Endothelial cell of umbilical vein (primary cell): ENCODE data around the gene NUP153. TPM values are rescaled to one million over a fixed set of nuclear protein-coding genes. Genes with fewer than 3 reads are reported as not detected.

Experiments used
- BruUV-seq: library from RNA; stranded (reverse); fragments of 400-500 nt; replicated peaks from 2 replicates; lab custom pipeline; 2021; lab: Mats Ljungman, UMichigan
- CTCF ChIA-PET: fragments of 300-600, 350-600 bp; sonication (Branson Sonifier 250); formaldehyde crosslinking; loops from one replicate; lab custom pipeline; 2021; ENCODE audit warnings: antibody characterized with exemption, inconsistent platforms; lab: Charles Lee
- POLR2A ChIA-PET: fragments of 300-600, 350-600 bp; sonication (Branson Sonifier 250); formaldehyde crosslinking; loops from one replicate; lab custom pipeline; 2021; ENCODE audit warnings: antibody characterized with exemption, inconsistent platforms; lab: Charles Lee
- DNase-seq: peaks from one replicate; pipeline ENCODE4 v3.0.0-alpha.2; 2011; ENCODE audit warnings: low read depth, low spot score
- FAIRE-seq: peaks from 2 replicates; lab custom pipeline; 2011; peaks lifted over from hg19 to GRCh38; lab: Jason Lieb, UNC
- H2AFZ ChIP-seq: 2 replicates; pipeline ENCODE4 v1.6.0; 2012; ENCODE audit warnings: low read depth, low read length, control low read depth, inconsistent platforms
- H3K27ac ChIP-seq: 2 replicates; pipeline ENCODE4 v1.5.1; 2011; ENCODE audit warnings: low read depth, mild to moderate bottlenecking, control low read depth, low read length, moderate library complexity; ENCODE audit not compliant: insufficient read depth
- H3K27me3 ChIP-seq, 2 experiments: 2 replicates each; pipeline versions ENCODE4 v1.6.0 to v1.6.1; 2011; ENCODE audit warnings: low read length in 2 of 2, mixed read lengths in 1 of 2; ENCODE audit not compliant: control insufficient read depth in 2 of 2, insufficient read depth in 2 of 2
- H3K36me3 ChIP-seq, 2 experiments: 2 replicates in 1 of 2; 3 replicates in 1 of 2; pipeline ENCODE4 v1.5.1; 2011; ENCODE audit warnings: low read length in 2 of 2, mild to moderate bottlenecking in 1 of 2, moderate library complexity in 1 of 2; ENCODE audit not compliant: control insufficient read depth in 2 of 2, insufficient read depth in 2 of 2; ENCODE audit errors: extremely low read depth in 1 of 2
- H3K4me1 ChIP-seq: 3 replicates; pipeline ENCODE4 v1.5.1; 2011; ENCODE audit warnings: mild to moderate bottlenecking, low read length; ENCODE audit not compliant: control insufficient read depth, insufficient read depth; ENCODE audit errors: extremely low read depth
- H3K4me2 ChIP-seq: 2 replicates; pipeline ENCODE4 v1.6.1; 2011; ENCODE audit warnings: low read length, control low read depth, mixed read lengths; ENCODE audit not compliant: insufficient read depth
- H3K4me3 ChIP-seq, 3 experiments: fragments of 200-600 bp in 1 of 3; sonication (generic), shearing (Covaris generic) in 1 of 3; replicated peaks in 1 of 3; 2 replicates each; pipeline ENCODE4 v1.5.1; 2011 to 2016; ENCODE audit warnings: control low read depth in 3 of 3, low read length in 3 of 3, mild to moderate bottlenecking in 2 of 3, inconsistent platforms in 1 of 3, low read depth in 1 of 3, moderate library complexity in 1 of 3; ENCODE audit not compliant: insufficient read depth in 1 of 3
- H3K79me2 ChIP-seq: 2 replicates; pipeline ENCODE4 v1.6.0; 2012; ENCODE audit warnings: low read length, inconsistent platforms; ENCODE audit not compliant: control insufficient read depth, insufficient read depth
- H3K9ac ChIP-seq: replicated peaks from 2 replicates; pipeline ENCODE3; 2011; ENCODE audit warnings: low read length, control low read depth; ENCODE audit not compliant: insufficient read depth; ENCODE audit errors: extremely low read depth
- H3K9me1 ChIP-seq: replicated peaks from 3 replicates; pipeline ENCODE4 v1.6.0; 2011; ENCODE audit warnings: mild to moderate bottlenecking, low read length; ENCODE audit not compliant: control insufficient read depth, insufficient read depth; ENCODE audit errors: extremely low read depth
- H3K9me3 ChIP-seq: replicated peaks from 2 replicates; pipeline ENCODE4 v1.5.1; 2012; ENCODE audit warnings: low read length, inconsistent platforms; ENCODE audit not compliant: control insufficient read depth, insufficient read depth
- H4K20me1 ChIP-seq: replicated peaks from 2 replicates; pipeline ENCODE3; 2011; ENCODE audit warnings: mild to moderate bottlenecking, low read length; ENCODE audit not compliant: control insufficient read depth, insufficient read depth; ENCODE audit errors: extremely low read depth
- EZH2 ChIP-seq: IDR thresholded peaks from 2 replicates; pipeline ENCODE4 v1.6.1; 2012; ENCODE audit warnings: borderline replicate concordance, low read depth, mild to moderate bottlenecking, moderate library complexity, low read length, inconsistent platforms; ENCODE audit not compliant: severe bottlenecking
- FOS ChIP-seq: IDR thresholded peaks from 2 replicates; pipeline ENCODE4 v1.6.1; 2011; ENCODE audit warnings: mild to moderate bottlenecking, low read length, moderate library complexity, borderline replicate concordance; ENCODE audit not compliant: insufficient read depth
- GATA2 ChIP-seq: IDR thresholded peaks from 2 replicates; pipeline ENCODE4 v1.7.0; 2011; ENCODE audit warnings: low read depth, mild to moderate bottlenecking, moderate library complexity, mixed read lengths, low read length; ENCODE audit not compliant: insufficient read length, insufficient read depth
- JUN ChIP-seq: IDR thresholded peaks from 2 replicates; pipeline ENCODE4 v1.6.1; 2011; ENCODE audit warnings: borderline replicate concordance, low read depth; ENCODE audit not compliant: insufficient read length, insufficient read depth
- MAX ChIP-seq: IDR thresholded peaks from 2 replicates; pipeline ENCODE4 v1.6.1; 2011; ENCODE audit not compliant: insufficient read depth, insufficient read length
- MYC ChIP-seq: IDR thresholded peaks from one replicate; pipeline ENCODE4 v1.6.1; 2011; ENCODE audit warnings: mild to moderate bottlenecking, low read depth, low read length
- POLR2A ChIP-seq: IDR thresholded peaks from 2 replicates; pipeline ENCODE4 v1.6.1; 2012; ENCODE audit warnings: low read depth, mild to moderate bottlenecking, control low read depth, low read length
- POLR2AphosphoS5 ChIP-seq: IDR thresholded peaks from 2 replicates; pipeline ENCODE4 v1.6.1; 2012; ENCODE audit warnings: low read depth, mild to moderate bottlenecking, control low read depth, low read length, moderate library complexity; ENCODE audit not compliant: insufficient read depth
- dilution Hi-C: fragments of 300-500 bp; cut with MboI; formaldehyde crosslinking; loops from one replicate; pipeline ENCODE4 v1.15.0; 2019; ENCODE audit warnings: low sequenced_read_pairs; ENCODE audit not compliant: extremely low pct_ligation_motif_present
- intact Hi-C: fragments of 100-400 bp; cut with micrococcal nuclease; formaldehyde crosslinking; loops from one replicate; pipeline ENCODE4 v1.10.0; 2022
- polyA plus RNA-seq, 4 experiments: library from polyadenylated mRNA; depleted of rRNA in 3 of 4; stranded (reverse) in 3 of 4; unstranded in 1 of 4; fragments of >200 nt; gene quantifications; 2 replicates each; pipeline versions ENCODE4 v1.2.1 to v1.2.3, GENCODE V29; 2011 to 2012; ENCODE audit warnings: missing spikeins in 1 of 4
- total RNA-seq: library from RNA; stranded (reverse); gene quantifications from 2 replicates; pipeline ENCODE4 v1.2.3, GENCODE V29; 2021
- TF ChIP-seq, protein P1 (sequence below), 2 donors: IDR thresholded peaks; 1 replicate in 1 of 2; 2 replicates in 1 of 2; pipeline ENCODE4 v1.5.1; 2011; ENCODE audit warnings: low read length in 2 of 2, mild to moderate bottlenecking in 2 of 2, moderate library complexity in 2 of 2, control low read depth in 1 of 2, inconsistent platforms in 1 of 2, low read depth in 1 of 2; ENCODE audit not compliant: insufficient read depth in 1 of 2; ENCODE audit errors: extremely low read depth in 1 of 2

NUP153 gene
- total and polyA plus RNA-seq, 2 donors (not counting 3 experiments of a cell fraction or from before 2014, with no cell fraction given), result 22.0 to 51.0 TPM

DNA sequence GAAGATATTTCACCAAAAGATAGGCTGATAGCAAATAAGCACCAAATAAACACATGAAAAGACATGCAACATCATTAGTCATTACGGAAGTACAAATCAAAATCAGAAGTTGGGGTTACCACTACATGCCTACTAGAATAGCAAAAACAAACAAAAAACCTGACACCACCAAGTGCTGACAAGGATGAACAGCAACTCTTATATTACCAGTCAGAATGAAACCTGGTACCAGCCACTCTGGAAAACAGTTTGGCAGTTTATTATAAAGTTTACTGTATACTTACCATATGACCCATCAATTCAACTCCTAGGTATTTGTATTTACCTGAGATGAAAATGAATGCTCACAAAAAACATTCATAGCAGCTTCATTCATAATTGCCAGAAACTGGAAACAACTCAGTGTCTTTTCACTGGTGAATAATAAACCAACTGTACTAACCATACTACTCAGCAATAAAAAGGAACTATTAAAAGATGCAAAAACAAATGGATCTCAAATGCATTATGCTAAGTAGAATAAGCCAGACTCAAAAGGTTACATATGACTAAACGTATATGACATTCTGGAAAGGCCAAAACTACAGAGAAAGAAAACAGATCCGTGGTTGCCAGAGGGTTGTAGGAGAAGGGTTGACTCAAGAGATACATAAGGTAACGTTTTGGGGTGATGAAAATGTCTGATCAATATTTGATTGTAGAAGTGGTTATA lies 33.0 kb downstream of the NUP153 start:
- H3K9me3 ChIP-seq, result no peaks in the 10 kb centered on the region
- no TSS peak for BruUV-seq
- no peak for DNase-seq
- no peak for FAIRE-seq
- dilution Hi-C loops, result no loop called here
- H3K27ac ChIP-seq, result no peak overlapping the region
- H3K36me3 ChIP-seq, result peaks cover 12 to 19% of the 10 kb centered on the region in 2 experiments
- H3K9ac ChIP-seq, result no peak overlapping the region
- CTCF ChIA-PET, result interaction anchor here (1.0 kb wide), 1 partner anchor 15 kb away, joined by 3 read pairs; no protein-coding TSS in a partner anchor
- no peak overlapping the region for H3K4me3 ChIP-seq
- no peak overlapping the region for H2AFZ ChIP-seq
- peaks cover 3% of the 10 kb centered on the region for H4K20me1 ChIP-seq
- no peaks in the 10 kb centered on the region for H3K27me3 ChIP-seq
- H3K4me1 ChIP-seq, result no peaks in the 10 kb centered on the region
- no peak overlapping the region for H3K4me2 ChIP-seq
- peaks cover 65% of the 10 kb centered on the region for H3K79me2 ChIP-seq
- H3K9me1 ChIP-seq, result no peaks in the 10 kb centered on the region
- intact Hi-C loops, result no loop called here
- POLR2A ChIA-PET, result no interaction called here
- TF ChIP-seq JUN (no peak), MYC (no peak), POLR2A (no peak), GATA2 (no peak), MAX (no peak), FOS (no peak), POLR2AphosphoS5 (no peak), EZH2 (no peak)
- TF ChIP-seq, protein P1, sequence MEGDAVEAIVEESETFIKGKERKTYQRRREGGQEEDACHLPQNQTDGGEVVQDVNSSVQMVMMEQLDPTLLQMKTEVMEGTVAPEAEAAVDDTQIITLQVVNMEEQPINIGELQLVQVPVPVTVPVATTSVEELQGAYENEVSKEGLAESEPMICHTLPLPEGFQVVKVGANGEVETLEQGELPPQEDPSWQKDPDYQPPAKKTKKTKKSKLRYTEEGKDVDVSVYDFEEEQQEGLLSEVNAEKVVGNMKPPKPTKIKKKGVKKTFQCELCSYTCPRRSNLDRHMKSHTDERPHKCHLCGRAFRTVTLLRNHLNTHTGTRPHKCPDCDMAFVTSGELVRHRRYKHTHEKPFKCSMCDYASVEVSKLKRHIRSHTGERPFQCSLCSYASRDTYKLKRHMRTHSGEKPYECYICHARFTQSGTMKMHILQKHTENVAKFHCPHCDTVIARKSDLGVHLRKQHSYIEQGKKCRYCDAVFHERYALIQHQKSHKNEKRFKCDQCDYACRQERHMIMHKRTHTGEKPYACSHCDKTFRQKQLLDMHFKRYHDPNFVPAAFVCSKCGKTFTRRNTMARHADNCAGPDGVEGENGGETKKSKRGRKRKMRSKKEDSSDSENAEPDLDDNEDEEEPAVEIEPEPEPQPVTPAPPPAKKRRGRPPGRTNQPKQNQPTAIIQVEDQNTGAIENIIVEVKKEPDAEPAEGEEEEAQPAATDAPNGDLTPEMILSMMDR (IDR thresholded peaks at IDR 0.05; ENCODE audit: extremely low read depth in 1 of 2, insufficient read depth in 1 of 2, low read depth in 1 of 2, low read length in 2 of 2), result no peak
